Measurements from ENCODE around the gene NAA38. TPM values are rescaled to one million over a fixed set of nuclear protein-coding genes. Genes with fewer than 3 reads are reported as not detected.

Gene NAA38
- total RNA-seq, 1 experiment from 2014 or later, result 103 TPM

- ChIA-PET CTCF (interaction anchor here (0.7 kb wide), 1 partner anchor 15 kb away, joined by 3 read pairs; no protein-coding TSS in a partner anchor), POLR2A (interaction anchor here (2.3 kb wide), 1 partner anchor 43 kb away, joined by 5 read pairs; no protein-coding TSS in a partner anchor), RAD21 (ENCODE audit: low non-redundant PET in 1 of 2, low total read pairs in 2 of 2, uncharacterized antibody in 2 of 2, unreplicated experiment in 2 of 2) (no interaction called here)
- peak overlapping the region; percentile 97; the same call in 1 of the 2 replicates for H3K27ac ChIP-seq (ENCODE audit: low read depth, low read length)
- peaks cover 0 to 2% of the 10 kb centered on the region in 2 experiments; a peak in 1 of 4 replicates for H3K36me3 ChIP-seq (ENCODE audit: control insufficient read depth in 1 of 2, insufficient read depth in 2 of 2, low read length in 2 of 2)
- no peaks in the 10 kb centered on the region for H3K27me3 ChIP-seq (ENCODE audit: insufficient read depth, low read length)
- peak overlapping the region; percentile 56 to 82 for H3K4me3 ChIP-seq (replicated peaks in 1 of 2; ENCODE audit: low read depth in 1 of 2, low read length in 2 of 2)
- intact Hi-C loops (cut with micrococcal nuclease), result no loop called here
- BruUV-seq (replicated peaks), result no TSS peak
- H3K4me1 ChIP-seq (ENCODE audit: control insufficient read depth in 1 of 2, insufficient read depth in 2 of 2, low read length in 2 of 2), result peaks cover 36 to 50% of the 10 kb centered on the region in 2 experiments
- no peak for ATAC-seq
- TF ChIP-seq EZH2 (IDR thresholded peaks at IDR 0.05) (no peak), ZFX (IDR thresholded peaks at IDR 0.05) (peak; percentile 45; the same call in 1 of the 2 replicates)
- peak overlapping the region; percentile 86 for H3K9ac ChIP-seq (ENCODE audit: low read length)
- H3K4me2 ChIP-seq (ENCODE audit: low read length), result peak overlapping the region; percentile 99
- H3K9me3 ChIP-seq (ENCODE audit: control insufficient read depth in 1 of 2, insufficient read depth in 1 of 2, low read depth in 1 of 2, low read length in 2 of 2), result no peaks in the 10 kb centered on the region
- no peaks in the 10 kb centered on the region for H3K9me2 ChIP-seq (ENCODE audit: insufficient read depth)
- no peak overlapping the region for H2AFZ ChIP-seq (ENCODE audit: low read depth, low read length, poor library complexity, severe bottlenecking)
- no peak for DNase-seq (ENCODE audit: low read depth, low spot score)
- peaks cover 33% of the 10 kb centered on the region for H3K79me2 ChIP-seq (ENCODE audit: insufficient read depth, low read length)
- H4K20me1 ChIP-seq (ENCODE audit: insufficient read depth), result no peaks in the 10 kb centered on the region
These were observed 27.4 kb upstream of the NAA38 start for GRCh38 chr17:7884581-7885366.

DNA sequence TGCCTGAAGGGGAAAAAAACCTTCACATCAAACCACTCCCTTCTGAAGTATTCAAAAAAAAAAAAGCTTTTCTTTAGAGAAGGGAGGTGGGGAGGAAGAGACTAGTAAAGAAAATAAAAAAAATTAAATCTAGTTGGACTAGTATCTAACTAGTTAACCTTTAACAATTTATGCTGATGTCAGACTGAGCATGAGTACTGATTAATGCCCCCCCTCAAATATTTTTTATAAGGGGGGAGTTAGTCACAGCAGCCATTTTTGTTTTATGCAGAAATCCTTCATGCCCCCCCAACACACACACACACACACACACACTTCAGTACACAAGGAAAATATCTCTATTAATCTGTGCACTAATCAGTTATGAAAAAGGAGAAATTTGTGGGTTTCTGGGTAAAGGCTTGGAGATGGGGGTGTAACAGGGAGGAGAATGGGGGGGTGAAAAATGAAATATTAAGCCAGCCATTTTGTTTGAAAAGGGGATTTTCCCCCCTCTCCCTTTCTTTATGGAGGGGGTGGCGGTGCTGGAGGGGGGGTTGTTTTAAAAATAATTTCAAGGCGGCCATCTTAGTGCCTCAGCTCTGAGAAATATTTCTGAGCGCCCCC, 26.5 kb upstream of the NAA38 start:
- ChIA-PET RAD21 (ENCODE audit: low non-redundant PET in 1 of 2, low total read pairs in 2 of 2, uncharacterized antibody in 2 of 2, unreplicated experiment in 2 of 2) (interaction anchor here in 1 of 2 experiments (0.6 kb wide), 1 partner anchor 275 kb away, joined by 5 read pairs; no protein-coding TSS in a partner anchor), POLR2A (interaction anchor here (2.3 kb wide), 1 partner anchor 42 kb away, joined by 5 read pairs; no protein-coding TSS in a partner anchor), CTCF (interaction anchor here (0.7 kb wide), 1 partner anchor 14 kb away, joined by 3 read pairs; no protein-coding TSS in a partner anchor)
- H4K20me1 ChIP-seq (ENCODE audit: insufficient read depth), result no peaks in the 10 kb centered on the region
- peaks cover 0 to 3% of the 10 kb centered on the region in 2 experiments; a peak in 2 of 4 replicates for H3K36me3 ChIP-seq (ENCODE audit: control insufficient read depth in 1 of 2, insufficient read depth in 2 of 2, low read length in 2 of 2)
- TSS peak; percentile 23 for BruUV-seq (replicated peaks)
- H3K27ac ChIP-seq (ENCODE audit: low read depth, low read length), result no peak overlapping the region; the same call in 1 of the 2 replicates
- intact Hi-C loops (cut with micrococcal nuclease), result no loop called here
- 0 out of 2 replicates have a peak overlapping the region, but pooled peaks have one; percentile 31 for H3K9ac ChIP-seq (ENCODE audit: low read length)
- ATAC-seq (no peak), DNase-seq (ENCODE audit: low read depth, low spot score) (no peak)
- H3K9me3 ChIP-seq (ENCODE audit: control insufficient read depth in 1 of 2, insufficient read depth in 1 of 2, low read depth in 1 of 2, low read length in 2 of 2), result no peaks in the 10 kb centered on the region
- H2AFZ ChIP-seq (ENCODE audit: low read depth, low read length, poor library complexity, severe bottlenecking), result no peak overlapping the region
- H3K9me2 ChIP-seq (ENCODE audit: insufficient read depth), result no peaks in the 10 kb centered on the region
- H3K4me3 ChIP-seq (replicated peaks in 1 of 2; ENCODE audit: low read depth in 1 of 2, low read length in 2 of 2), result peak overlapping the region; percentile 20 to 52; a peak in 3 of 4 replicates
- peaks cover 29 to 41% of the 10 kb centered on the region in 2 experiments for H3K4me1 ChIP-seq (ENCODE audit: control insufficient read depth in 1 of 2, insufficient read depth in 2 of 2, low read length in 2 of 2)
- peaks cover 25% of the 10 kb centered on the region for H3K79me2 ChIP-seq (ENCODE audit: insufficient read depth, low read length)
- H3K27me3 ChIP-seq (ENCODE audit: insufficient read depth, low read length), result no peaks in the 10 kb centered on the region
- H3K4me2 ChIP-seq (ENCODE audit: low read length), result peak overlapping the region; percentile 66
- TF ChIP-seq JUND (IDR thresholded peaks at IDR 0.05), result no peak
- no peak for TF ChIP-seq EZH2phosphoT487 (IDR thresholded peaks at IDR 0.05; ENCODE audit: borderline replicate concordance)
- TF ChIP-seq YY1 (IDR thresholded peaks at IDR 0.05; ENCODE audit: extremely low read depth, insufficient replicate concordance, low read depth, low read length), result peak; percentile 56
- no peak for TF ChIP-seq SP1 (IDR thresholded peaks at IDR 0.05; ENCODE audit: low read depth)

Data from HCT116 (cell line).